Measurements from ENCODE around the gene BEX3. TPM values are rescaled to one million over a fixed set of nuclear protein-coding genes. Genes with fewer than 3 reads are reported as not detected.

Gene BEX3
- total RNA-seq, 6 experiments from 2014 or later: 251 to 325 (median 291) TPM

- H3K36me3 Mint-ChIP-seq (ENCODE audit: low read depth): no peaks in the 10 kb centered on the region
- DNase-seq: no peak
- no peak for TF ChIP-seq CTCF (IDR thresholded peaks at IDR 0.05)
- H3K4me1 Mint-ChIP-seq (ENCODE audit: low read depth): peaks cover 36% of the 10 kb centered on the region
- H3K9me3 Mint-ChIP-seq: no peaks in the 10 kb centered on the region
- H3K27ac Mint-ChIP-seq: peak overlapping the region; percentile 75
- H3K4me3 Mint-ChIP-seq: peak overlapping the region; percentile 37; the same call in 1 of the 2 replicates
- H3K27me3 Mint-ChIP-seq (ENCODE audit: insufficient read depth): no peaks in the 10 kb centered on the region
Observed at GRCh38 chrX:103367502-103367901, 8.8 kb upstream of the BEX3 start.

- TF ChIP-seq CTCF (IDR thresholded peaks at IDR 0.05): no peak
- DNase-seq: no peak
- Mint-ChIP-seq H3K4me3 (no peak overlapping the region), H3K4me1 (ENCODE audit: low read depth) (peaks cover 44% of the 10 kb centered on the region), H3K9me3 (no peaks in the 10 kb centered on the region), H3K36me3 (ENCODE audit: low read depth) (no peaks in the 10 kb centered on the region), H3K27ac (no peak overlapping the region), H3K27me3 (ENCODE audit: insufficient read depth) (no peaks in the 10 kb centered on the region)
Observed at GRCh38 chrX:103369479-103369878, 6.9 kb upstream of the BEX3 start.

- no peak for TF ChIP-seq CTCF (IDR thresholded peaks at IDR 0.05)
- DNase-seq: no peak
- Mint-ChIP-seq H3K27ac (no peak overlapping the region; the same call in 1 of the 2 replicates), H3K4me1 (ENCODE audit: low read depth) (peaks cover 39% of the 10 kb centered on the region), H3K9me3 (no peaks in the 10 kb centered on the region), H3K4me3 (no peak overlapping the region), H3K27me3 (ENCODE audit: insufficient read depth) (no peaks in the 10 kb centered on the region), H3K36me3 (ENCODE audit: low read depth) (peaks cover 9% of the 10 kb centered on the region)
Observed at GRCh38 chrX:103372886-103373285, 3.5 kb upstream of the BEX3 start.

- Mint-ChIP-seq H3K36me3 (ENCODE audit: low read depth) (peaks cover 10% of the 10 kb centered on the region), H3K4me1 (ENCODE audit: low read depth) (peaks cover 33% of the 10 kb centered on the region), H3K27me3 (ENCODE audit: insufficient read depth) (no peaks in the 10 kb centered on the region), H3K9me3 (no peaks in the 10 kb centered on the region), H3K4me3 (no peak overlapping the region), H3K27ac (no peak overlapping the region; the same call in 1 of the 2 replicates)
- no peak for DNase-seq
- no peak for TF ChIP-seq CTCF (IDR thresholded peaks at IDR 0.05)
Observed at GRCh38 chrX:103373581-103373980, 2.8 kb upstream of the BEX3 start.

GRCh38 chrX:103376979-103377324 is 614 bp downstream of the BEX3 start:
- peaks cover 39% of the 10 kb centered on the region for H3K4me1 Mint-ChIP-seq (ENCODE audit: low read depth)
- no peaks in the 10 kb centered on the region for H3K27me3 Mint-ChIP-seq (ENCODE audit: insufficient read depth)
- TF ChIP-seq CTCF (IDR thresholded peaks at IDR 0.05): no peak
- H3K9me3 Mint-ChIP-seq: no peaks in the 10 kb centered on the region
- peak overlapping the region; percentile 92 for H3K4me3 Mint-ChIP-seq
- peaks cover 14% of the 10 kb centered on the region for H3K36me3 Mint-ChIP-seq (ENCODE audit: low read depth)
- no peak for DNase-seq
- peak overlapping the region; percentile 89 for H3K27ac Mint-ChIP-seq

GRCh38 chrX:103378990-103379389 is 2.7 kb downstream of the BEX3 start:
- Mint-ChIP-seq H3K27me3 (ENCODE audit: insufficient read depth) (no peaks in the 10 kb centered on the region), H3K27ac (peak overlapping the region; percentile 61), H3K4me1 (ENCODE audit: low read depth) (peaks cover 25% of the 10 kb centered on the region), H3K9me3 (no peaks in the 10 kb centered on the region), H3K36me3 (ENCODE audit: low read depth) (peaks cover 14% of the 10 kb centered on the region), H3K4me3 (peak overlapping the region; percentile 19; the same call in 1 of the 2 replicates)
- no peak for TF ChIP-seq CTCF (IDR thresholded peaks at IDR 0.05)
- no peak for DNase-seq
